Activated CD4-positive, alpha-beta T cell treated with anti-CD3 and anti-CD28 coated beads for 24 hours (primary cell): ENCODE results near the gene TRIM54.

Experiments used
- DNase-seq, 2 donors: peaks; one replicate each; pipeline ENCODE4 v3.0.0-alpha.2; 2020; ENCODE audit warnings: low read depth in 2 of 2

Gene TRIM54

DNA sequence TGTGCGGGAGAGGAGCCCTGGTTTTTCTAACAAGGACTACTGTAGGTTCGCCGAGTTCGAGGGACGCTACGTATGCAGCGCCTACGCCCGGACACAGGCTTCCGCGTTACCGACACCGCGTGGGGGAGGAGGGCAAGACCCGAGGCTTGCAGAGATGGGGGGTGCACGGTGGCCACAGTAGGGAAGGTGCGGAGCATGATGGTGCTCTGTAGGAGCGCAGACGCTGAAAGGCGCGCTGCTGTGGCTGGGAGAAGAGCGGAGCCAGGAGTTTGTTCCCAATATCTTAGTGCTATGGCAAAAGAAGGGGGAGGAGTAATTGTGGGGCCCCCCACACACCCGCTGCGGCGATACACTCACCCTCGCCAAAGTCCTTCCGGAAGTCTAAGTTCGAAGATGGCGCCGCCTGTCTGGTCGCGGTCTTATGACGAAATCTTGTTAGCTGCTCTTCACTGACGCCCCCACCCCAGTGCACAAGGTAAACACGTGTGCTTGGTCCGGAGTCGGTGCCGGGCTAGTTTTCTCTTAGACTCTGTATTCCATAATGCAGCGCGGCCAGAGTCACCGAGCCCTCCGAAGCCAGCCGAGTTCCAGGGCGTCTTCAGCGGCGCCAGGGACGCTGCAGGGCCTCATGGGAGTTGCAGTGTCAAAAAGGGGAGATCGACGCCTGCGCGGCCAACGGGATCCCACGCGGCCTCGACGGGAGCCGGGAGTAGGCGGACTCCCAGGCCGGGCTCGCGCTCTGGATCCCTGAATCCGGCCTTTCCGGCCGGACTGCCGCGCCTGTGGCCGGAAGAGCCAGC lies 74.4 kb downstream of the TRIM54 start, which contains the start of gene GTF3C2:
GTF3C2 (minus strand) TSS at position 383 of the 800 bp plus-strand sequence. CDS start 13,210 bp downstream, outside the sequence.
- peak; percentile 80 to 90 for DNase-seq
